HCEC 1CT (cell line): ENCODE measurements around the gene WDPCP.
"Not testable (repeated sequence)": the region's sequence is repeated elsewhere in the genome, so short reads cannot be mapped to it uniquely, and the experiment has no call there.

ENCODE experiments used
- DNase-seq: peaks from one replicate; pipeline ENCODE4 v3.0.0-alpha.2; 2017

Gene WDPCP

GRCh38 chr2:63343397-63344109 lies 244.7 kb downstream of the WDPCP start:
- DNase-seq, result no peak

- no peak for DNase-seq
Observed at GRCh38 chr2:63340443-63340842, 247.8 kb downstream of the WDPCP start.

- DNase-seq, result no peak
Observed at GRCh38 chr2:63334910-63335309, 253.4 kb downstream of the WDPCP start.

- DNase-seq, result no peak
Observed at GRCh38 chr2:63326473-63326872, 261.8 kb downstream of the WDPCP start.

GRCh38 chr2:63323662-63324061 lies 264.6 kb downstream of the WDPCP start:
- DNase-seq, result not testable (repeated sequence)

- not testable (repeated sequence) for DNase-seq
Observed at GRCh38 chr2:63321973-63322372, 266.3 kb downstream of the WDPCP start.

GRCh38 chr2:63320669-63321068 lies 267.6 kb downstream of the WDPCP start:
- DNase-seq, result no peak

GRCh38 chr2:63310614-63311013 lies 277.7 kb downstream of the WDPCP start:
- no peak for DNase-seq

GRCh38 chr2:63301481-63301880 lies 286.8 kb downstream of the WDPCP start:
- no peak for DNase-seq

GRCh38 chr2:63300835-63301234 lies 287.4 kb downstream of the WDPCP start:
- no peak for DNase-seq

- DNase-seq, result no peak
Observed at GRCh38 chr2:63287956-63288355, 300.3 kb downstream of the WDPCP start.

GRCh38 chr2:63286520-63286919 lies 301.8 kb downstream of the WDPCP start:
- DNase-seq, result not testable (repeated sequence)

GRCh38 chr2:63283273-63283672 lies 305.0 kb downstream of the WDPCP start:
- no peak for DNase-seq

GRCh38 chr2:63272560-63272959 lies 315.7 kb downstream of the WDPCP start:
- no peak for DNase-seq

GRCh38 chr2:63270717-63271116 lies 317.6 kb downstream of the WDPCP start:
- no peak for DNase-seq

GRCh38 chr2:63268946-63269345 lies 319.3 kb downstream of the WDPCP start:
- DNase-seq, result no peak

- no peak for DNase-seq
Observed at GRCh38 chr2:63261137-63261621, 327.1 kb downstream of the WDPCP start.

GRCh38 chr2:63257473-63257872 lies 330.8 kb downstream of the WDPCP start:
- no peak for DNase-seq

- no peak for DNase-seq
Observed at GRCh38 chr2:63249161-63249560, 339.1 kb downstream of the WDPCP start.

- no peak for DNase-seq
Observed at GRCh38 chr2:63242747-63243146, 345.5 kb downstream of the WDPCP start.

GRCh38 chr2:63225964-63226686 lies 362.2 kb downstream of the WDPCP start:
- no peak for DNase-seq

- DNase-seq, result no peak
Observed at GRCh38 chr2:63218800-63219526, 369.3 kb downstream of the WDPCP start.

GRCh38 chr2:63195310-63195709 lies 393.0 kb downstream of the WDPCP start:
- no peak for DNase-seq

- DNase-seq, result no peak
Observed at GRCh38 chr2:63194175-63194574, 394.1 kb downstream of the WDPCP start.
